Astrocyte (in vitro differentiated cells and primary cell): ENCODE results near the gene ENTR1. TPM values are rescaled to one million over a fixed set of nuclear protein-coding genes. Genes with fewer than 3 reads are reported as not detected.

Experiments
- DNase-seq: peaks from one replicate; pipeline ENCODE4 v3.0.0-alpha.2; 2010; ENCODE audit warnings: low read depth
- FAIRE-seq: peaks from 2 replicates; lab custom pipeline; 2011; peaks lifted over from hg19 to GRCh38; lab: Jason Lieb, UNC
- H2AFZ ChIP-seq: 2 replicates; pipeline ENCODE4 v1.6.0; 2012; ENCODE audit warnings: low read depth, low read length, inconsistent platforms
- H3K27ac ChIP-seq: 2 replicates; pipeline ENCODE4 v1.5.1; 2011; ENCODE audit warnings: low read depth, low read length, inconsistent platforms
- H3K27me3 ChIP-seq: 2 replicates; pipeline ENCODE4 v1.6.0; 2011; ENCODE audit warnings: low read length, inconsistent platforms; ENCODE audit not compliant: insufficient read depth
- H3K36me3 ChIP-seq: 2 replicates; pipeline ENCODE4 v1.5.1; 2011; ENCODE audit warnings: low read length, inconsistent platforms; ENCODE audit not compliant: insufficient read depth
- H3K4me1 ChIP-seq: 2 replicates; pipeline ENCODE4 v1.5.1; 2011; ENCODE audit warnings: low read length, inconsistent platforms; ENCODE audit not compliant: insufficient read depth
- H3K4me2 ChIP-seq: 2 replicates; pipeline ENCODE4 v1.6.0; 2012; ENCODE audit warnings: low read length, inconsistent platforms
- H3K4me3 ChIP-seq: 2 replicates; pipeline ENCODE4 v1.5.1; 2011; ENCODE audit warnings: low read depth, mild to moderate bottlenecking, low read length, inconsistent platforms; ENCODE audit not compliant: insufficient read depth
- H3K79me2 ChIP-seq: 2 replicates; pipeline ENCODE4 v1.6.0; 2012; ENCODE audit warnings: mild to moderate bottlenecking, low read length, inconsistent platforms; ENCODE audit not compliant: insufficient read depth
- H3K9ac ChIP-seq: 2 replicates; pipeline ENCODE4 v1.6.0; 2012; ENCODE audit warnings: mild to moderate bottlenecking, low read length, inconsistent platforms
- H3K9me3 ChIP-seq: 2 replicates; pipeline ENCODE4 v1.5.1; 2012; ENCODE audit warnings: low read depth, mild to moderate bottlenecking, low read length, inconsistent platforms; ENCODE audit not compliant: insufficient read depth
- H4K20me1 ChIP-seq: 2 replicates; pipeline ENCODE4 v1.6.0; 2012; ENCODE audit warnings: low read length, inconsistent platforms; ENCODE audit not compliant: insufficient read depth
- H3K27ac Mint-ChIP-seq: one replicate; pipeline ENCODE4 v1.8.0; 2021; ENCODE audit warnings: mild to moderate bottlenecking, mixed read lengths; ENCODE audit not compliant: unreplicated experiment
- H3K27me3 Mint-ChIP-seq: one replicate; pipeline ENCODE4 v1.8.0; 2021; ENCODE audit warnings: low read depth, mixed read lengths; ENCODE audit not compliant: unreplicated experiment
- H3K36me3 Mint-ChIP-seq: one replicate; pipeline ENCODE4 v1.8.0; 2021; ENCODE audit warnings: low read depth, mixed read lengths; ENCODE audit not compliant: unreplicated experiment
- H3K4me1 Mint-ChIP-seq: one replicate; pipeline ENCODE4 v1.8.0; 2021; ENCODE audit warnings: low read depth, mixed read lengths; ENCODE audit not compliant: unreplicated experiment
- H3K4me3 Mint-ChIP-seq: one replicate; pipeline ENCODE4 v1.8.0; 2021; ENCODE audit warnings: mild to moderate bottlenecking, moderate library complexity, mixed read lengths; ENCODE audit not compliant: unreplicated experiment
- H3K9me3 Mint-ChIP-seq: one replicate; pipeline ENCODE4 v1.8.0; 2021; ENCODE audit warnings: mild to moderate bottlenecking, mixed read lengths; ENCODE audit not compliant: unreplicated experiment
- EZH2 ChIP-seq: IDR thresholded peaks from 2 replicates; pipeline ENCODE4 v1.6.1; 2012; ENCODE audit warnings: mild to moderate bottlenecking, low read length, inconsistent platforms; ENCODE audit not compliant: insufficient read depth
- total RNA-seq: library from RNA; stranded (reverse); gene quantifications from 2 replicates; pipeline ENCODE4 v1.2.1, GENCODE V29; 2021
- TF ChIP-seq, protein P1 (sequence below): IDR thresholded peaks from 2 replicates; pipeline ENCODE4 v1.5.1; 2011; ENCODE audit warnings: low read depth, mild to moderate bottlenecking, inconsistent platforms, low read length, moderate library complexity; ENCODE audit not compliant: insufficient read depth

Gene ENTR1
- total RNA-seq, 1 donor from 2014 or later = 71.7 TPM

GRCh38 chr9:136363106-136363948 is 47.1 kb downstream of the ENTR1 start, which contains the start of gene DNLZ:
Gene DNLZ, minus strand, starts transcription at chr9:136363744. Its CDS starts 30 bp downstream, at chr9:136363714.
- H3K4me1 ChIP-seq = peaks cover 22% of the 10 kb centered on the region
- H3K4me2 ChIP-seq = peak within 1 kb of the TSS; percentile 85
- no peaks in the 10 kb centered on the region for H3K36me3 ChIP-seq
- DNase-seq = peak; percentile 79
- H3K79me2 ChIP-seq = peaks cover 10% of the 10 kb centered on the region
- peak within 1 kb of the TSS; percentile 83 for H3K27ac Mint-ChIP-seq
- no peak for FAIRE-seq
- no peaks in the 10 kb centered on the region for H3K9me3 ChIP-seq
- H3K4me3 ChIP-seq = peak within 1 kb of the TSS; percentile 71
- peak within 1 kb of the TSS; percentile 65 for H3K27ac ChIP-seq
- H3K27me3 Mint-ChIP-seq = no peaks in the 10 kb centered on the region
- peak within 1 kb of the TSS; percentile 83 for H3K4me3 Mint-ChIP-seq
- peaks cover 2% of the 10 kb centered on the region for H3K4me1 Mint-ChIP-seq
- H3K36me3 Mint-ChIP-seq = no peaks in the 10 kb centered on the region
- peak within 1 kb of the TSS; percentile 78 for H2AFZ ChIP-seq
- no peaks in the 10 kb centered on the region for H3K9me3 Mint-ChIP-seq
- TF ChIP-seq EZH2 = no peak
- TF ChIP-seq, protein P1, sequence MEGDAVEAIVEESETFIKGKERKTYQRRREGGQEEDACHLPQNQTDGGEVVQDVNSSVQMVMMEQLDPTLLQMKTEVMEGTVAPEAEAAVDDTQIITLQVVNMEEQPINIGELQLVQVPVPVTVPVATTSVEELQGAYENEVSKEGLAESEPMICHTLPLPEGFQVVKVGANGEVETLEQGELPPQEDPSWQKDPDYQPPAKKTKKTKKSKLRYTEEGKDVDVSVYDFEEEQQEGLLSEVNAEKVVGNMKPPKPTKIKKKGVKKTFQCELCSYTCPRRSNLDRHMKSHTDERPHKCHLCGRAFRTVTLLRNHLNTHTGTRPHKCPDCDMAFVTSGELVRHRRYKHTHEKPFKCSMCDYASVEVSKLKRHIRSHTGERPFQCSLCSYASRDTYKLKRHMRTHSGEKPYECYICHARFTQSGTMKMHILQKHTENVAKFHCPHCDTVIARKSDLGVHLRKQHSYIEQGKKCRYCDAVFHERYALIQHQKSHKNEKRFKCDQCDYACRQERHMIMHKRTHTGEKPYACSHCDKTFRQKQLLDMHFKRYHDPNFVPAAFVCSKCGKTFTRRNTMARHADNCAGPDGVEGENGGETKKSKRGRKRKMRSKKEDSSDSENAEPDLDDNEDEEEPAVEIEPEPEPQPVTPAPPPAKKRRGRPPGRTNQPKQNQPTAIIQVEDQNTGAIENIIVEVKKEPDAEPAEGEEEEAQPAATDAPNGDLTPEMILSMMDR = peak; percentile 54
- H3K27me3 ChIP-seq = no peaks in the 10 kb centered on the region
- H4K20me1 ChIP-seq = peaks cover 21% of the 10 kb centered on the region
- peak within 1 kb of the TSS; percentile 88 for H3K9ac ChIP-seq

DNA sequence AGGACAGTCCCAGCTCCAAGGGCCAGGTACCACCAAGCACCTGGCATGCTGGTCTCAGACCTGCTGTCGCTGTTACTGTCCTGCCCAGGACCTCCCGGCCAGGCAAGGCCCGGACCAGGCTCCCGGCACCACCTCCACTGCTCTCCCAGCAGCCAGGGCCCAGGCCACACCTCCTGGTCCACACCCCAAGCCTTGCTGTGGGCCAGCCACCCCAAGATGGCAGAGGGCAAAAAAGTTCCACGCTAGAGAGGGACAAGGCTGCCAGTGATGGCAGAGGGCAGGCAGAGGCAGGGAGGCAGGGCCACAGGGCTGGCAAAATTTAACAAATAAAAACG is 48.0 kb downstream of the ENTR1 start:
- DNase-seq (no peak), FAIRE-seq (no peak)
- Mint-ChIP-seq H3K4me3 (no peak overlapping the region), H3K36me3 (no peaks in the 10 kb centered on the region), H3K9me3 (no peaks in the 10 kb centered on the region), H3K27ac (peak overlapping the region; percentile 83), H3K4me1 (peaks cover 2% of the 10 kb centered on the region), H3K27me3 (no peaks in the 10 kb centered on the region)
- Histone ChIP-seq H3K4me2 (peak overlapping the region; percentile 85), H2AFZ (no peak overlapping the region), H3K36me3 (no peaks in the 10 kb centered on the region), H3K9me3 (no peaks in the 10 kb centered on the region), H3K27ac (no peak overlapping the region), H3K79me2 (peaks cover 10% of the 10 kb centered on the region), H3K4me1 (peaks cover 22% of the 10 kb centered on the region), H3K9ac (peak overlapping the region; percentile 50), H3K27me3 (no peaks in the 10 kb centered on the region), H4K20me1 (peaks cover 21% of the 10 kb centered on the region), H3K4me3 (peak overlapping the region; percentile 47)
- TF ChIP-seq EZH2 = no peak
- TF ChIP-seq, protein P1 = no peak
